DOHH2 (cell line): ENCODE results near the gene POFUT2.

ENCODE experiments used
- CTCF ChIP-seq: fragments of 200-600 bp; sonication (generic); IDR thresholded peaks from one replicate; pipeline ENCODE4 v1.5.1; 2014; ENCODE audit warnings: antibody characterized with exemption, mild to moderate bottlenecking, low read depth, low read length; ENCODE audit not compliant: poor library complexity, severe bottlenecking
- EZH2phosphoT487 ChIP-seq: fragments of 200-600 bp; sonication (generic); IDR thresholded peaks from 2 replicates; pipeline ENCODE4 v1.6.1; 2017; ENCODE audit warnings: borderline replicate concordance, mild to moderate bottlenecking, antibody characterized with exemption, low read length, moderate library complexity, mixed read lengths

- no peak for TF ChIP-seq CTCF
- no peak for TF ChIP-seq EZH2phosphoT487
Observed at GRCh38 chr21:45228171-45228641, 59.5 kb downstream of the POFUT2 start.
